ENCODE results near the gene TMEM234. TPM values are rescaled to one million over a fixed set of nuclear protein-coding genes. Genes with fewer than 3 reads are reported as not detected.
A peak's percentile ranks its signal among the peaks of the same experiment; 100 is the strongest.

The TMEM234 gene
- total RNA-seq, 1 donor from 2014 or later: 27.9 TPM

- TF ChIP-seq CTCF (IDR thresholded peaks at IDR 0.05): no peak
- H3K36me3 Mint-ChIP-seq (ENCODE audit: unreplicated experiment): peaks cover 58% of the 10 kb centered on the region
- no peak for DNase-seq (ENCODE audit: extremely low spot score, unreplicated experiment)
- H3K4me1 Mint-ChIP-seq (ENCODE audit: unreplicated experiment): peaks cover 24% of the 10 kb centered on the region
- H3K27ac Mint-ChIP-seq (ENCODE audit: unreplicated experiment): no peak overlapping the region
- H3K27me3 Mint-ChIP-seq (ENCODE audit: unreplicated experiment): no peaks in the 10 kb centered on the region
- no peaks in the 10 kb centered on the region for H3K9me3 Mint-ChIP-seq (ENCODE audit: unreplicated experiment)
- no peak overlapping the region for H3K4me3 Mint-ChIP-seq (ENCODE audit: unreplicated experiment)
These were observed 34.3 kb downstream of the TMEM234 start for GRCh38 chr1:32187850-32188249.

- Mint-ChIP-seq H3K9me3 (ENCODE audit: unreplicated experiment) (no peaks in the 10 kb centered on the region), H3K4me3 (ENCODE audit: unreplicated experiment) (no peak overlapping the region), H3K27ac (ENCODE audit: unreplicated experiment) (peak overlapping the region; percentile 80), H3K4me1 (ENCODE audit: unreplicated experiment) (peaks cover 34% of the 10 kb centered on the region), H3K27me3 (ENCODE audit: unreplicated experiment) (no peaks in the 10 kb centered on the region), H3K36me3 (ENCODE audit: unreplicated experiment) (peaks cover 52% of the 10 kb centered on the region)
- TF ChIP-seq CTCF (IDR thresholded peaks at IDR 0.05): no peak
- DNase-seq (ENCODE audit: extremely low spot score, unreplicated experiment): no peak
These were observed 35.7 kb downstream of the TMEM234 start for GRCh38 chr1:32186491-32186890.

- DNase-seq (ENCODE audit: extremely low spot score, unreplicated experiment): no peak
- Mint-ChIP-seq H3K4me1 (ENCODE audit: unreplicated experiment) (peaks cover 38% of the 10 kb centered on the region), H3K36me3 (ENCODE audit: unreplicated experiment) (peaks cover 53% of the 10 kb centered on the region), H3K9me3 (ENCODE audit: unreplicated experiment) (no peaks in the 10 kb centered on the region), H3K27ac (ENCODE audit: unreplicated experiment) (peak overlapping the region; percentile 80), H3K4me3 (ENCODE audit: unreplicated experiment) (no peak overlapping the region), H3K27me3 (ENCODE audit: unreplicated experiment) (no peaks in the 10 kb centered on the region)
- TF ChIP-seq CTCF (IDR thresholded peaks at IDR 0.05): no peak
These were observed 36.1 kb downstream of the TMEM234 start for GRCh38 chr1:32186077-32186476.

- Mint-ChIP-seq H3K9me3 (ENCODE audit: unreplicated experiment) (no peaks in the 10 kb centered on the region), H3K36me3 (ENCODE audit: unreplicated experiment) (peaks cover 46% of the 10 kb centered on the region), H3K4me3 (ENCODE audit: unreplicated experiment) (peak overlapping the region; percentile 3), H3K4me1 (ENCODE audit: unreplicated experiment) (peaks cover 48% of the 10 kb centered on the region), H3K27me3 (ENCODE audit: unreplicated experiment) (no peaks in the 10 kb centered on the region), H3K27ac (ENCODE audit: unreplicated experiment) (no peak overlapping the region)
- no peak for DNase-seq (ENCODE audit: extremely low spot score, unreplicated experiment)
- no peak for TF ChIP-seq CTCF (IDR thresholded peaks at IDR 0.05)
These were observed 37.5 kb downstream of the TMEM234 start for GRCh38 chr1:32184650-32185049.

- no peak for DNase-seq (ENCODE audit: extremely low spot score, unreplicated experiment)
- Mint-ChIP-seq H3K36me3 (ENCODE audit: unreplicated experiment) (peaks cover 30% of the 10 kb centered on the region), H3K27ac (ENCODE audit: unreplicated experiment) (peak overlapping the region; percentile 18)
These were observed 40.1 kb downstream of the TMEM234 start for GRCh38 chr1:32182060-32182459.

More at GRCh38 chr1:32182060-32182459, 40.1 kb downstream of the TMEM234 start:
- no peaks in the 10 kb centered on the region for H3K27me3 Mint-ChIP-seq (ENCODE audit: unreplicated experiment)
- H3K4me3 Mint-ChIP-seq (ENCODE audit: unreplicated experiment): peak overlapping the region; percentile 14
- peaks cover 51% of the 10 kb centered on the region for H3K4me1 Mint-ChIP-seq (ENCODE audit: unreplicated experiment)
- TF ChIP-seq CTCF (IDR thresholded peaks at IDR 0.05): no peak
- H3K9me3 Mint-ChIP-seq (ENCODE audit: unreplicated experiment): no peaks in the 10 kb centered on the region

All from osteocyte (in vitro differentiated cells).